ENCODE results near the gene PGAP2.

PGAP2 gene

DNA sequence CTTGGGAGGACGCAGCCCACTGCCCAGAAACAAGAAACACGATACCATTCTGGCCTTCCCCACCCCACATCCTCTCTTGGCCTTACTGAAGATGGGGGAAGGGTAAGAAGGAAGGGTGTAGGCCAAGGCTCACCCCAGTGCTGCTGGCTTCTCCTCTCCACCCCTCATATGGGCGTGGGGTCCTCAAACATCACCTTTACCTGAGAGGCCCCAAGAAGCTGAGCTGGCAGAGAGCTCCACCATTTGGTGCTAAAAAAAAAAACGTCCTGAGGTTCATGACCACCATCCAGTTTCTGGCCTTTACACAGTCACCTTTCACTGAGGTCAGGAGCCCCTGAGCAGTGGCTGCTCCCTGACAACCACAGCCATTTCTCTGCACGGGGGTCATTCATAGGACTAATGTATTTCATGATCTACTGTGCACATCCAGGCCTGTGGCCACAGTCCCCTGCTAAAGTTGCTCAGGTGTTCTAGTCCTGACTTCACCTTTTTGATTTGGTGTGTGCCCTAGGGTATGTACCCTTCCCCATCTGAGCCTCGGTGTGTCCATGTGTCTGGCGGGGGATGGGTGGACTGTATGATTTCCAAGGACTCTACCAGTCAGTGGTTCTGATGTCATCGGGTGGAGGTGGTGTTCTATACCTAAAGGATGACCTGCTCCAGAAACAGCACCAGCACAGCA is 17.3 kb downstream of the PGAP2 start:
- H3K4me1 ChIP-seq (ENCODE audit: control insufficient read depth, insufficient read depth, low read length): peaks cover 25% of the 10 kb centered on the region
- H3K9me3 ChIP-seq (ENCODE audit: control insufficient read depth, insufficient read depth, low read length): no peaks in the 10 kb centered on the region
- H3K36me3 ChIP-seq (ENCODE audit: control insufficient read depth, insufficient read depth, low read length): peaks cover 16% of the 10 kb centered on the region
- no peaks in the 10 kb centered on the region for H3K27me3 ChIP-seq (ENCODE audit: control insufficient read depth, insufficient read depth, low read length)
- H3K4me3 ChIP-seq (ENCODE audit: low read depth, low read length): no peak overlapping the region
- H3K9ac ChIP-seq (ENCODE audit: low read depth, low read length): no peak overlapping the region

DNA sequence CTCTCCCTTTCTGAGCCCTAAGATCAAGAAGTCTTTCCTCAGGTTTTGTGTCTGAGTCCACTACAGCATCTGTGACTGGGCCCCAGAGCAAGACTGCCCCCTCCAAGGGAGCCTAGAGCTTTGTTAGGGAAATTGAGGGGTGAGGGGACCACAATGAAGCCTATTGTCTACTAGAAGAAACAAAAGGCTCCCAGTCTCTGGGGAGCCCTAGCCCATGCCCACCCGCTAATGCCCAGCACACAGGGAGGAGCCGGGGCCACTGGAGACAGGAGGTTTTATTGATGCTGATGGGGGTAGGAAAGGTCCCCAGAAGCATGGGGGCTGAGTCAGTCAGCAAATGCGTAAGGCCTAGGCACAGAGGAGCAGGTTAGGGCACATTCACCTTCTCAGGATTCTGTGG is 18.4 kb downstream of the PGAP2 start:
- peaks cover 18% of the 10 kb centered on the region for H3K36me3 ChIP-seq (ENCODE audit: control insufficient read depth, insufficient read depth, low read length)
- peaks cover 25% of the 10 kb centered on the region for H3K4me1 ChIP-seq (ENCODE audit: control insufficient read depth, insufficient read depth, low read length)
- H3K9ac ChIP-seq (ENCODE audit: low read depth, low read length): no peak overlapping the region
- no peaks in the 10 kb centered on the region for H3K9me3 ChIP-seq (ENCODE audit: control insufficient read depth, insufficient read depth, low read length)
- H3K4me3 ChIP-seq (ENCODE audit: low read depth, low read length): peak overlapping the region; percentile 22
- H3K27me3 ChIP-seq (ENCODE audit: control insufficient read depth, insufficient read depth, low read length): no peaks in the 10 kb centered on the region

- Histone ChIP-seq H3K9me3 (ENCODE audit: control insufficient read depth, insufficient read depth, low read length) (no peaks in the 10 kb centered on the region), H3K27me3 (ENCODE audit: control insufficient read depth, insufficient read depth, low read length) (no peaks in the 10 kb centered on the region), H3K4me3 (ENCODE audit: low read depth, low read length) (no peak overlapping the region), H3K9ac (ENCODE audit: low read depth, low read length) (no peak overlapping the region), H3K4me1 (ENCODE audit: control insufficient read depth, insufficient read depth, low read length) (peaks cover 25% of the 10 kb centered on the region), H3K36me3 (ENCODE audit: control insufficient read depth, insufficient read depth, low read length) (peaks cover 18% of the 10 kb centered on the region)
Observed at GRCh38 chr11:3827434-3828186, 19.2 kb downstream of the PGAP2 start.

DNA sequence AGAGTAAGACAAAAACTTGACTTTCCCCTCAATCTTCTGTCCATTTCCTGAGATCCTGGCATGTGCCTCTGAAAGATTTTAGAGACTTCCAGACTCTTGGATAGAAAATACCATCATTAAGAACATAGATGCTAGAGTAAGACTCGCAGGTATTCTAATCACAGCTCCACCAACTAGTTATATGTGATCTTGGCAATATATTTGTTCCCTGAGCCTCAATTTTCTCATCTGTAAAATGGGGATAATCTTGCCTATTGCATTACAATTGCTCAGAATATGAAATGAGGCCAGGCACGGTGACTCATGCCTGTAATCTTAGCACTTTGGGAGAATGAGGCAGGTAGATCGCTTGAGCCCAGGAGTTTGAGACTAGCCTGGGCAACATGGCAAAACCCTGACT is 21.7 kb downstream of the PGAP2 start:
- H3K4me1 ChIP-seq (ENCODE audit: control insufficient read depth, insufficient read depth, low read length): peaks cover 32% of the 10 kb centered on the region
- H3K36me3 ChIP-seq (ENCODE audit: control insufficient read depth, insufficient read depth, low read length): peaks cover 16% of the 10 kb centered on the region
- H3K4me3 ChIP-seq (ENCODE audit: low read depth, low read length): no peak overlapping the region
- H3K9ac ChIP-seq (ENCODE audit: low read depth, low read length): no peak overlapping the region
- no peaks in the 10 kb centered on the region for H3K27me3 ChIP-seq (ENCODE audit: control insufficient read depth, insufficient read depth, low read length)
- H3K9me3 ChIP-seq (ENCODE audit: control insufficient read depth, insufficient read depth, low read length): no peaks in the 10 kb centered on the region

GRCh38 chr11:3830730-3831129 is 22.4 kb downstream of the PGAP2 start:
- peaks cover 28% of the 10 kb centered on the region for H3K4me1 ChIP-seq (ENCODE audit: control insufficient read depth, insufficient read depth, low read length)
- H3K9me3 ChIP-seq (ENCODE audit: control insufficient read depth, insufficient read depth, low read length): no peaks in the 10 kb centered on the region
- peaks cover 16% of the 10 kb centered on the region for H3K36me3 ChIP-seq (ENCODE audit: control insufficient read depth, insufficient read depth, low read length)
- no peak overlapping the region for H3K9ac ChIP-seq (ENCODE audit: low read depth, low read length)
- H3K27me3 ChIP-seq (ENCODE audit: control insufficient read depth, insufficient read depth, low read length): no peaks in the 10 kb centered on the region
- H3K4me3 ChIP-seq (ENCODE audit: low read depth, low read length): no peak overlapping the region

DNA sequence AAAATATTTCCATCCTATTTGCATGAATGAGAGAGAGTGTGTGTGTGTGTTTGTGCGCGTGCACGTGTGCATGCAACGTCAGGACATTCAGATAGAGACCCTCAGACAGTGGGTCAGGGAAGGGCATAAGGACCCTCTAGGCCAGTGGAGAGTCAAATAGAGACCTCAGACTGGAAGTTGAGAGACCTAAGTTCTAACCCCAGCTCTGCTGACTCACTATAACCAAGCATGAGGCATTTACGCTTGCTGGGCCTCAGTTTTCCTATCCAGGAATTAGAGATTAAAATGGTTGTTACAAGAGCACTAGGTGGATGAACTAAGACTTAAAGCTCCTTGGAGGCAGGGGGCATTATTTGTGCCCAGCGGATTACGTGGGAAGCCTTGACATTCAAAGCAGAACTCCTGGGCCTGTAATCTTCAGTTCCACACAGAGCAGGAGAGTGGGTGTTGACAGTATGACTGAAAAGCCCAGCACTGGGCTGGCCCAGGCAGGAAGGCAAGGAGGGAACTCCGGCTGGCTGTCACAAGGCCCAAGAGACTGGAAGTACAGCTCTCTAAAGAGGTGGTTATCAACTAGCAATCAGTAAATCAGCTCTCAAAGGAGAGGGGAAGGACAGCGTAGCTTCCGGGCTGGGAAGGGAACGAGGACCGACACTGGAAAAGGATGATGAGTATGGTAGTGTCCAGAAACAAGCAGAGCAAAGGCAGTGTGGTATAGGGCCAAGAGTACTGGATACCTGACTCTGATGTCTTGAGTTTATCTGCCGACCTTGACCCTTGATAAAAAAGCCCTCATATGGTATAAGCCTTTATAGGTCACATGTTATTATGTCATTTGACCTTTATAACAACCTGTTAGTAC is 23.2 kb downstream of the PGAP2 start:
- H3K27me3 ChIP-seq (ENCODE audit: control insufficient read depth, insufficient read depth, low read length): no peaks in the 10 kb centered on the region
- peaks cover 19% of the 10 kb centered on the region for H3K4me1 ChIP-seq (ENCODE audit: control insufficient read depth, insufficient read depth, low read length)
- no peak overlapping the region for H3K9ac ChIP-seq (ENCODE audit: low read depth, low read length)
- peaks cover 16% of the 10 kb centered on the region for H3K36me3 ChIP-seq (ENCODE audit: control insufficient read depth, insufficient read depth, low read length)
- no peaks in the 10 kb centered on the region for H3K9me3 ChIP-seq (ENCODE audit: control insufficient read depth, insufficient read depth, low read length)
- H3K4me3 ChIP-seq (ENCODE audit: low read depth, low read length): no peak overlapping the region

- Histone ChIP-seq H3K9ac (ENCODE audit: low read depth, low read length) (no peak overlapping the region), H3K4me1 (ENCODE audit: control insufficient read depth, insufficient read depth, low read length) (peaks cover 17% of the 10 kb centered on the region), H3K9me3 (ENCODE audit: control insufficient read depth, insufficient read depth, low read length) (no peaks in the 10 kb centered on the region), H3K4me3 (ENCODE audit: low read depth, low read length) (no peak overlapping the region), H3K36me3 (ENCODE audit: control insufficient read depth, insufficient read depth, low read length) (peaks cover 6% of the 10 kb centered on the region), H3K27me3 (ENCODE audit: control insufficient read depth, insufficient read depth, low read length) (no peaks in the 10 kb centered on the region)
Observed at GRCh38 chr11:3832816-3833215, 24.5 kb downstream of the PGAP2 start.

- Histone ChIP-seq H3K27me3 (ENCODE audit: control insufficient read depth, insufficient read depth, low read length) (no peaks in the 10 kb centered on the region), H3K36me3 (ENCODE audit: control insufficient read depth, insufficient read depth, low read length) (peaks cover 2% of the 10 kb centered on the region), H3K4me1 (ENCODE audit: control insufficient read depth, insufficient read depth, low read length) (peaks cover 17% of the 10 kb centered on the region), H3K4me3 (ENCODE audit: low read depth, low read length) (no peak overlapping the region), H3K9me3 (ENCODE audit: control insufficient read depth, insufficient read depth, low read length) (no peaks in the 10 kb centered on the region), H3K9ac (ENCODE audit: low read depth, low read length) (no peak overlapping the region)
Observed at GRCh38 chr11:3833449-3833848, 25.1 kb downstream of the PGAP2 start.

DNA sequence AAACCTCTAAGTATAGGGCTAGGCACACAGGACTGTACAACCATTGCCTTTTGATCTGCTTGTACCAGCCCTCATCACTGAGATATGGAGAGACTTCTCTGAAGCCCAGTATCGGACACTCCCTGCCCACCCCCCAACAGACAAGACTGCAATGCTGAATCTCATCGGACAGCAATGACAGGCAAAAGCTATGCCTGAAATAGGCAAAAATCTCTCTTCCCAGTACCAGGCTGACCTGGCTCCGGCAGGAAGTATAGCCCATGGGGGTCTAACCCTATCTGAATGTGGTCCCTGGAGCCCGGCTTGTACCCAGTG is 25.9 kb downstream of the PGAP2 start:
- no peaks in the 10 kb centered on the region for H3K27me3 ChIP-seq (ENCODE audit: control insufficient read depth, insufficient read depth, low read length)
- peaks cover 17% of the 10 kb centered on the region for H3K4me1 ChIP-seq (ENCODE audit: control insufficient read depth, insufficient read depth, low read length)
- H3K9me3 ChIP-seq (ENCODE audit: control insufficient read depth, insufficient read depth, low read length): no peaks in the 10 kb centered on the region
- H3K36me3 ChIP-seq (ENCODE audit: control insufficient read depth, insufficient read depth, low read length): peaks cover 2% of the 10 kb centered on the region
- H3K9ac ChIP-seq (ENCODE audit: low read depth, low read length): no peak overlapping the region
- no peak overlapping the region for H3K4me3 ChIP-seq (ENCODE audit: low read depth, low read length)

- peaks cover 2% of the 10 kb centered on the region for H3K36me3 ChIP-seq (ENCODE audit: control insufficient read depth, insufficient read depth, low read length)
- H3K9ac ChIP-seq (ENCODE audit: low read depth, low read length): no peak overlapping the region
- no peaks in the 10 kb centered on the region for H3K9me3 ChIP-seq (ENCODE audit: control insufficient read depth, insufficient read depth, low read length)
- H3K27me3 ChIP-seq (ENCODE audit: control insufficient read depth, insufficient read depth, low read length): no peaks in the 10 kb centered on the region
- H3K4me3 ChIP-seq (ENCODE audit: low read depth, low read length): no peak overlapping the region
- H3K4me1 ChIP-seq (ENCODE audit: control insufficient read depth, insufficient read depth, low read length): peaks cover 19% of the 10 kb centered on the region
Observed at GRCh38 chr11:3834664-3835461, 26.5 kb downstream of the PGAP2 start.

DNA sequence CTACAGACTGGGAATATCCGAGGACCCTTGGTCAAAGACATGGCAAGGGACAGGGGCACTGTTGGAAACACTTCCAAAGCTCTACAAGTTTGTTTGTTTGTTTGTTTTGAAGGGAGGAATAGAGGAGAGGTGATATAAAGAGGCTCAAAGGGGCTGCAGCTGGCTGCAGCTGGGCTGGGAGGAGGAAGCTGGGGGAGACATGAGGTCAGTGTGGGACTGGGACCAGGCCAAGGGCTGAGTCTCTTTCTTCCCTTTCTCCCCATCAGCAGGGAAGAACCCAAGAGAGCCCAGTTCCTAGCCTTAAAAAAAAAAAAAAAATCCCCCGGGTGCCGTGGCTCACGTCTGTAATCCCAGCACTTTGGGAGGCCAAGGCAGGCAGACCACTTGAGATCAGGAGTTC is 27.4 kb downstream of the PGAP2 start:
- Histone ChIP-seq H3K27me3 (ENCODE audit: control insufficient read depth, insufficient read depth, low read length) (no peaks in the 10 kb centered on the region), H3K4me3 (ENCODE audit: low read depth, low read length) (no peak overlapping the region), H3K9me3 (ENCODE audit: control insufficient read depth, insufficient read depth, low read length) (no peaks in the 10 kb centered on the region), H3K4me1 (ENCODE audit: control insufficient read depth, insufficient read depth, low read length) (peaks cover 22% of the 10 kb centered on the region), H3K9ac (ENCODE audit: low read depth, low read length) (no peak overlapping the region), H3K36me3 (ENCODE audit: control insufficient read depth, insufficient read depth, low read length) (peaks cover 2% of the 10 kb centered on the region)
